Measurements from ENCODE around the gene CYTIP.
"Not testable (repeated sequence)": the region's sequence is repeated elsewhere in the genome, so short reads cannot be mapped to it uniquely, and the experiment has no call there.

The CYTIP gene

DNA sequence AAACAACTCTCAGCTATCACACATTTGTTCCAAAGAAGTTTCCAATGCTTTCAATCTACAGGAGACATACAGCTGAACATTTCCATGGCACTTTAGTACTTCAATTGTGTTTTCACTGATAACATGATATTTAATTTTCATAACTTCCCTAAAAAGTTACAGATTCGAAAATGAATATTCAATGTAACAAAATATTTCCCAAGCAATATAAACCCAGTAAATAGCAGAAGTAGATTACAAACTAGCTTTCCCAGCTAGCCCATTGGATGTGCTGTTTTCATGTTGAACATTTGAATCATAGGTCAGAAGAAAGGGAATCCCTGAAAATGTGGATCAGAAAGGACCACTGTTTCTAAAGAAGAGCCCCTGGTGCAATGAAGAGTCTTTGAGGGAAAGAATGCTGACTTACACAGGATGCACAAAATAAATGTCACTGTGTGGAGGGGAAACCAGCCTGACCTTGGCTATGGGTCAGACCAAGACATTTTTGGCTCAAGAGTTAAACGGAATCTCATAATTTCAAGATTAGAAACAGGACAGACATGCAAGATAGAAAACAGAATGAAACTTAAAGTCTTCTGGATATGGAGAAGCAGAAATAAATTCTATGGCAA, 22.5 kb downstream of the CYTIP start:
- DNase-seq = no peak

DNA sequence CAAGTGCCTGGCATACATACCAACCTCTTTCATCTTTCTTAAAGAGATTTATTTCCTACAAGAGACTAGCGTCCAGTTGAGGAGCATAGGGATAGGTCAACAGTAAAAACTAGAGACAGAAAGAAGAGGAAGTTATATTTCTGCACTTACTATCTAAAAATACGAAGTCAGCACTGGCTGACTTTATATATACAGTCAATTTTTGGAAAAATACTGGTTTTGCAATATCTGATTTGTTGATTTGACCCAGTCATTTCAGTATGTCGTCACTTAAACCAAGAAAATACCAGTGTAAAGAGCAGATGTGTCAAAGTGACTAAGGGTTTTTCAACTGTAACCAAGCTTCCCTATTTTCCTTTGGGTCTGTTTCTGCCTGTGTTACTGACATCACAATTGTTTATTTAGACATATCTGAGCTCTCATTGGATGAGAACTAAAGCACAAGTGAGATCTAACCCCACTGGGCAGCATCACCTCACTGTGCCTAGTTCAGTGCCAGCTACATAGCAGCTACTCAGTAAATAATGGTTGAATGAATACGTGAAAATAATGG, 23.0 kb downstream of the CYTIP start:
- no peak for DNase-seq

- no peak for DNase-seq
Observed at GRCh38 chr2:157419031-157419575, 24.8 kb downstream of the CYTIP start.

DNA sequence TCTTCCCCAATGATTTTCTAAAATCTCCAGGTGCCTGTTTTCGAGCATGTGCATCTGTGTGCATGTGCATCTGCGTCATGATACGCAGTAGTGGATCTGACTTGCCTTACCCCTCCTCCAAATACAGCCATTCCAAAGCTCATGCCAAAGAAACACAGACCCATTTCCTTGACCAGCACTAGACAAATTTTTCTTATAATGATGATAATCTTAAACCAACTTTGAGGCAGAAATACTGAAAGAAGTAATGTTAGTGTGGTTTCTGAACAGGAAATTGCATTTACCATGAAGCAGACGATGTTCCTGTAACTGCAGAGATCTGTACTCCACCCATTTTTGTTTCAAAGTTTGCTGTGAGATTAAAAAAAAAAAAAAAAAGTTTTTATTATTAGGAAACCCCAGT, 25.6 kb downstream of the CYTIP start:
- no peak for DNase-seq

DNA sequence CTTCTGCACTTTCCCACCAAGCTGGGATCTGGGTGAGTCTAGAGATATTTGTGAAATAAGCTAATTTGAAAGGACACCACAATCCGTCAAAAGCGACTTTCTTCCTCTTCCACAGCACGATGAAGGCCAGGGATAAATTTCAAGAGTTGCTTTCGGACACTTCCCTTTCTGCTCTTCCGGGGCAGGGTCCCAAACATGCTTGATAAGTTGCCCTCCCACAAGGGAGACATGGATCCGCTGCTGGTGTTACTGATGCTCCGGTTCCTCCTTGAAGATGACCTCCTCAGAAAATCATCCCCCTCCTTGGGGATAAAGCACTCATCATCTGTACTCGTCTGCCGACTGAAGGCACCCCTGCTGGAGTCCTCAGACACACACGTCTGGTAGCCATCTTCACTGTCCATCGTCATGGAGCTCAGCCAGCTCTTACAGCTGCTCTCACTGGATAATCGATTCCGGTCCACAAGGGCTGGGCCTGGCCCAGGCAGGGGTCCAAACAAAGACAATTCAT, 28.2 kb downstream of the CYTIP start:
- DNase-seq = no peak

DNA sequence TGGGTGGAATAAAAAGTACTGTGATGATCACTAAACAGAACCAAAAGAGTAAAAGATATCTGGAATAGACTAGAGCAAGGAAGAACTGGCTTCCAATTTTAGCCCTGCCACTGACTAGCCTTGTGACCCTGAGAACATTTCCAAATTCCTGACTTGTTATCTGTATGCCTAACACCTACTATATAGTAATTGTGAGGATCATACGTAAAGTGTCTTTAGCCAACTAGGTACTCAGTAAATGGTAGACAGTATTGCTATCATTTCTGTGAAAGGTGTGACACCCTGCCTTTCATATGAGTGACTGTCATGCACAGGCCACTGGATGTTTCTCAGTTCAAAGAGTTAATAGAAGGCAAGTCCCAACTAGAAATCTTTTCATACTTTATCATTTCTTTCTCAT, 29.8 kb downstream of the CYTIP start:
- DNase-seq = no peak

- no peak for DNase-seq
Observed at GRCh38 chr2:157413326-157414035, 30.4 kb downstream of the CYTIP start.

DNA sequence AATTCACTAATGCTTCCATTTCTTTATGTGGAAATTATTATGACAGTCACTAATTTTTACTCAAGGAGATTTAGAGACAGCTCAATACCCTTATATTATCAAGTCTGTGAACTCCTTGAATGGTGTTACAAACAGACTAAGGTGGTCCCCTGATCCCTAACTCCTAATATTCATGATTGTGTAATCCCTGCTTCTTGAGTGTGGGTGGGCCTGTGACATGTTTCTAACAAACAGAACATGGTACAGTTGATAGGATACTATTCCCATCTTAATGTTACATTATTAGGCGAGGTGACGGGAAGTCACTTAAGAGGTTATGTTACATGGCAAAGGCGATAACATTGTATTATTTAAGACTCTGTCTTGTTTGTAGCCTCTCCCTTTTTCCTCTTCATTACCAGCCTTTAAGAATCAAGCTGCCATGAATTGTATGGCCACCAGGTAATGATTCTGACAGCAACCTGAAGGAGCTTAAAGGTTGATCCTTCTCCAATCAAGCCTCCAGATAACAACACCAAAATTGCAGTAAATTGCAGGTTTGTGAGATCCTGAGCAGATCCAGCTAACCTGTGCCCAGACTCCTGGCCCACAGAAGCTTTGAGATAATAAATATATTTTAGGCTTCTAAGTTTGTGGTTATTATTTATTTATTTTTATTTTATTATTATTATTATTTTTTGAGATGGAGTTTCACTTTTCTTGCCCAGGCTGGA, 32.1 kb downstream of the CYTIP start:
- DNase-seq = no peak

DNA sequence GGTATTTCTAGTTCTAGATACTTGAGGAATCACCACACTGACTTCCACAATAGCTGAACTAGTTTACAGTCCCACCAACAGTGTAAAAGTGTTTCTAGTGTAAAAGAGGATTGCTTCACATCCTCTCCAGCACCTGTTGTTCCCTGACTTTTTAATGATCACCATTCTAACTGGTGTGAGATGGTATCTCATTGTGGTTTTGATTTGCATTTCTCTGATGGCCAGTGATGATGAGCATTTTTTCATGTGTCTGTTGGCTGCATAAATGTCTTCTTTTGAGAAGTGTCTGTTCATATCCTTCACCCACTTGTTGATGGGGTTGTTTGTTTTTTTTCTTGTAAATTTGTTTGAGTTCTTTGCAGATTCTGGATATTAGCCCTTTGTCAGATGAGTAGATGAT, 38.5 kb downstream of the CYTIP start:
- DNase-seq = not testable (repeated sequence)

DNA sequence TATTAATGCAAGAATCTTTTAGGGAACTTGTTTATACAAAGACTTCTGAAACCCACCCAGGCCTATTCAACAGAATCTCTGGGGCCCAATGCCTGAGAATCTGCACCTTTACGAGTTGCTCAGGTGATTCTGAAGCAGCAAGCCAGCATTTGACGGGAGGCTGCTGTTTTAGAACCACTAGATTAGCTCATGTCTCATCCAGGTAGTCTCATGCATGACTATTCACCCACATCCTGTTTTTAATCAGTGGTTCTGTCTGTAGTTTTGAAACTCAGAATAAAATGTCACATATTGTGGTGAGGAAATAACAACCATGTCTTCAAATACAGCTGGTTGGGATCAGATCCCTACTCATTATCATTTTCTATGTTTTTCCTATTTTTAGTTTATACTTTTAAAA, 39.5 kb downstream of the CYTIP start:
- DNase-seq = no peak

DNA sequence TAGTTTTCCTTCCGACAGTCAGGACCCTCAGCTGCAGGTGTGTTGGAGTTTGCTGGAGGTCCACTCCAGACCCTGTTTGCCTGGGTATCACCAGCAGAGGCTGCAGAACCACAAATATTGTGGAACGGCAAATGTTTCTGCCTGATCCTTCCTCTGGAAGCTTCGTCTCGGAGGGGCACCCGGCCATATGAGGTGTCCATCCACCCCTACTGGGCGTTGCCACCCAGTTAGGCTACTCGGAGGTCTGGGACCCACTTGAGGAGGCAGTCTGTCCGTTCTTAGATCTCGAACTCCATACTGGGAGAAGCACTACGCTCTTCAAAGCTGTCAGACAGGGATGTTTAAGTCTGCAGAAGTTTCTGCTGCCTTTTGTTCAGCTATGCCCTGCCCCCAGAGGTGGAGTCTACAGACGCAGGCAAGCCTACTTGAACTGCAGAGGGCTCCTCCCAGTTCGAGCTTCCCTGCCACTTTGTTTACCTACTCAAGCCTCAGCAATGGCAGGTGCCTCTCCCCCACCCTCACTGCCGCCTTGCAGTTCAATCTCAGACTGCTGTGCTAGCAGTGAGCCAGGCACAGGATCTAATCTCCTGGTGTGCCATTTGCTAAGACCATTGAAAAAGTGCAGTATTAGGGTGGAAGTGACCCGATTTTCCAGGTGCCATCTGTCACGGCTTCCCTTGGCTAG, 40.9 kb downstream of the CYTIP start:
- DNase-seq = not testable (repeated sequence)

DNA sequence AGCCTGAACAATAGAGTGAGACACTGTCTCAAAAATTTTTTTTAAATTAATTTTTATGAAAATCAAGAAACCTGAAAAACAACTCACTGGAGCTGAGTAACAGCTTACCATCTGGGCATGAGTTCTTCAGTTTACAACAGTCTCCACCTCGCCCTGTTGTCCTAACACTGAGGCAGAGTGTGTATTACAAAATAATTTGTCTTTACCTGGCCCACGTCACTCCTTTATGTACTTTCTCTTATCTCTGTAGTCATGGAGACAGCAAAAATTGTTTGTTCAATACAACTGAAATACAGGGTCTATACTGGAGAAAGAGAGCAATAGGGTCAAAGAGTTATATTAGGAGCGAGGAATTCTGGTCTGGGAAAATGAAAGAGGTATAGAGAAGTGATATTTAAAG, 48.1 kb downstream of the CYTIP start:
- no peak for DNase-seq

DNA sequence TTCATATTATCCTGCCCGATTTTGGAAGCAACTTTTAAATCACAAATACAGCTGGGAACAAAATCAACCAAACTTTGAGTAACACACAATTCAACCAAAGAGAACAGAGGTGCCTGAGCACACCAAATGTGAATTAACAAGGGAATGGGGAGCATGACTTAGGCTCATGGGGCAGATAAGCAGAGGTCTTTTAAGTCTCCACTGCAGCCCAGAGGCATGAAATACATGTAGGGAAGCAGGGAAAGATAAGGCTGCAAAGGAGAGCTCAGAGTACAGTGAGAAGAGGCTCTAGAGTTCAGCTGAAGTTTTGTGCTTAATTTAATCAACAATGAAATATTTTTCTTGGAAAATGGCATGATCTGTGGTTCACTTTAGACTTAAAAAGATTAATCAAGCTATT, 49.0 kb downstream of the CYTIP start:
- DNase-seq = no peak

- no peak for DNase-seq
Observed at GRCh38 chr2:157393348-157393747, 50.5 kb downstream of the CYTIP start.

DNA sequence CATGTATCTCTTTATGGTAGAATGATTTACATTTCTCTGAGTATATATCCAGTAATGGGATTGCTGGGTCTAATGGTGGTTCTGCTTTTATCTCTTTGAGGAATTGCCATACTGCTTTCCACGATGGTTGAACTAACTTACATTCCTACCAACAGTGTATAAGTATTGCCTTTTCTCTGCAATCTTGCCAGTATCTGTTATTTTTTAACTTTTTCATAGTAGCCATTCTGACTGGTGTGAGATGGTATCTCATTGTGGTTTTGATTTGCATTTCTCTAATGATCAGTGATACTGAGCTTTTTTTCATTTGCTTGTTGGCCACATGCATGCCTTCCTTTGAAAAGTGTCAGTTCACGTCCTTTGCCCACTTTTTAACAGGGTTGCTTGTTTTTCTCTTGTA, 55.1 kb downstream of the CYTIP start:
- no peak for DNase-seq

- DNase-seq = no peak
Observed at GRCh38 chr2:157386747-157387146, 57.1 kb downstream of the CYTIP start.

- no peak for DNase-seq
Observed at GRCh38 chr2:157386247-157386646, 57.6 kb downstream of the CYTIP start.

DNA sequence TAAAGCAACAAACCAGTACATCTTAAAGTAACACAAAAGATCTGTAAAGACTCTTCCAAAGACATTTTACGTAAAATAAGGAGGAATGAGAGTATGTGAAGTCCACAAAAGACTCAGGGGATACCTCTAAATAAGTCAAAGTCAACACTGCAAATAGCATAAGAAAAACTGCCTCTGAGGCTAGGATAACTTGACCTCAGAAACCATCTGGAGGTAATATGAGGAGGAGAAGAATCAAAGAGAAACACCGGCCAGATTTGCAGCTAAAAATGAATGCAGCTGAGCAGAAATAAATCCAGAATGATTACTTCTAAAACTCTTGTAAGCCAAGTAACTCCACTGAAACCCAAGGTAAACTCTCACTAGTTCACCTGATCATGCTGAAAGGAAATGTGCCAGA, 66.0 kb downstream of the CYTIP start:
- DNase-seq = no peak

DNA sequence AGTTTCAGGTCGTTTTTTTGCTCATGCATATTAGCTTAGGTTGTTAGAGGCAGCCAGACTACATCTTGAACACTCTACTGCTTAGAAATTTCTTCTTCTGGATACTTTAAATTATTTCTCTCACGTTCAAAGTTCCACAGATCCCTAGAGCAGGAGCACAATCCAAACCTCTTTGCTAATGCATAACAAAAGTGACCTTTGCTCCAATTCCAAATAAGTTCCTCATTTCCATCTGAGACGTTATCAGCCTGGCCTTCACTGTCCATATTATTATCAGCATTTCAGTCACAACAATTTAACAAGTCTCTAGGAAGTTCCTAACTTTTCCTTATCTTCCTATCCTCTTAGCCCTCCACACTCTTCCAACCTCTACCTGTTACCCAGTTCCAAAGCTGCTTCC, 67.8 kb downstream of the CYTIP start:
- no peak for DNase-seq

- no peak for DNase-seq
Observed at GRCh38 chr2:157375384-157375783, 68.5 kb downstream of the CYTIP start.

DNA sequence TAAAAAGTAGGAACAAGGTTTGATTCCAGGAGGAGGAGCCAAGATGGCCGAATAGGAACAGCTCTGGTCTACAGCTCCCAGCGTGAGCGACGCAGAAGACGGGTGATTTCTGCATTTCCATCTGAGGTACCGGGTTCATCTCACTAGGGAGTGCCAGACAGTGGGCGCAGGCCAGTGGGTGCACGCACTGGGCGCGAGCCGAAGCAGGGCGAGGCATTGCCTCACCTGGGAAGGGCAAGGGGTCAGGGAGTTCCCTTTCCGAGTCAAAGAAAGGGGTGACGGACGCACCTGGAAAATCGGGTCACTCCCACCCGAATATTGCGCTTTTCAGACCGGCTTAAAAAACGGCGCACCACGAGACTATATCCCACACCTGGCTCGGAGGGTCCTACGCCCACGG, 75.4 kb downstream of the CYTIP start:
- not testable (repeated sequence) for DNase-seq

GRCh38 chr2:157367704-157368103, 76.2 kb downstream of the CYTIP start:
- DNase-seq = no peak
